Measurements from ENCODE around the gene TEDC1.

The TEDC1 gene

GRCh38 chr14:105468621-105469241 is 22.3 kb upstream of the TEDC1 start:
- ATAC-seq = no peak
- no peak for TF ChIP-seq PATZ1 (CRISPR knock-in tag; IDR thresholded peaks at IDR 0.05; ENCODE audit: borderline replicate concordance)
- TF ChIP-seq TOX (CRISPR knock-in tag; IDR thresholded peaks at IDR 0.05; ENCODE audit: borderline replicate concordance) = no peak
- no peak for TF ChIP-seq ZNF70 (CRISPR knock-in tag; IDR thresholded peaks at IDR 0.05)

GRCh38 chr14:105469456-105470349 is 21.3 kb upstream of the TEDC1 start:
- no peak for TF ChIP-seq POU6F1 (CRISPR knock-in tag; IDR thresholded peaks at IDR 0.05; ENCODE audit: borderline replicate concordance, low read depth)
- ATAC-seq = no peak

GRCh38 chr14:105470350-105471296 is 20.4 kb upstream of the TEDC1 start:
- no peak for ATAC-seq
- TF ChIP-seq SNAI2 (CRISPR knock-in tag; IDR thresholded peaks at IDR 0.05) (no peak), PATZ1 (CRISPR knock-in tag; IDR thresholded peaks at IDR 0.05; ENCODE audit: borderline replicate concordance) (no peak), CSRNP3 (CRISPR knock-in tag; IDR thresholded peaks at IDR 0.05) (no peak), TCF4 (CRISPR knock-in tag; IDR thresholded peaks at IDR 0.05; ENCODE audit: borderline replicate concordance) (no peak), OSR1 (CRISPR knock-in tag; IDR thresholded peaks at IDR 0.05) (no peak), ESRRG (CRISPR knock-in tag; IDR thresholded peaks at IDR 0.05) (no peak)

GRCh38 chr14:105471297-105471821 is 19.7 kb upstream of the TEDC1 start:
- TF ChIP-seq CSDC2 (CRISPR knock-in tag; IDR thresholded peaks at IDR 0.05) = no peak
- no peak for ATAC-seq

GRCh38 chr14:105471823-105472485 is 19.1 kb upstream of the TEDC1 start:
- ATAC-seq = no peak
- TF ChIP-seq BACH2 (CRISPR knock-in tag; IDR thresholded peaks at IDR 0.05; ENCODE audit: borderline replicate concordance) = no peak
- TF ChIP-seq ESRRG (CRISPR knock-in tag; IDR thresholded peaks at IDR 0.05) = no peak
- no peak for TF ChIP-seq RARB (CRISPR knock-in tag; IDR thresholded peaks at IDR 0.05)

All from SK-N-SH treated with all-trans-retinoic acid at 6 μM for 48 hours (cell line).